ENCODE results near the gene SAA4.
A peak's percentile ranks its signal among the peaks of the same experiment; 100 is the strongest.
"Not testable (repeated sequence)": the region's sequence is repeated elsewhere in the genome, so short reads cannot be mapped to it uniquely, and the experiment has no call there.

The SAA4 gene

GRCh38 chr11:18270102-18270501, 33.5 kb upstream of the SAA4 start:
- DNase-seq (ENCODE audit: low read depth), result no peak
- H3K4me3 ChIP-seq (ENCODE audit: low read length), result no peak overlapping the region
- no peak for TF ChIP-seq CTCF (conservative IDR thresholded peaks at IDR 0.05; ENCODE audit: low read length)

DNA sequence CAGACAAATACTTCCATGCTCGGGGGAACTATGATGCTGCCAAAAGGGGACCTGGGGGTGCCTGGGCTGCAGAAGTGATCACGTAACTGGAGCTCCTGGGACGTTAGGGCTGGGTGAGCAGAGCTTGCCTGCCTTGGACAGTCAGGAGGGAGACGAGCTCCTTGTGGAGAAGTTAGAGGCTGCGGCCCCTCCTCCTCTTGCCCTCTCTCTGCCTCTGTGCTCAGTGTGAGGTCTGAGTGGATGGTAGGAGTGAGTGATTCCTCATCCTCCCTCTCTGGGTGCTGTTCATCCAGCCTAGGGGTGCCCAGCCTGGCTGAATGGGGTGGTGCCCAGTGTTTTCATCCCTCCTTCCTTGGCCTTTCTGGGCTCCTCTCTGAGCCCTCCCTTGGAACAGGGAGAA, 32.6 kb upstream of the SAA4 start:
- DNase-seq (ENCODE audit: low read depth); H3K4me3 ChIP-seq (ENCODE audit: low read length): not testable (repeated sequence)

GRCh38 chr11:18267335-18268133, 30.9 kb upstream of the SAA4 start:
- not testable (repeated sequence) for H3K4me3 ChIP-seq (ENCODE audit: low read length); DNase-seq (ENCODE audit: low read depth)

GRCh38 chr11:18265949-18266348, 29.3 kb upstream of the SAA4 start, which contains the start of gene SAA1:
Gene SAA1 (plus strand): TSS chr11:18266264. CDS start chr11:18266888, 624 bp downstream.
- DNase-seq (ENCODE audit: low read depth), result peak; percentile 35
- H3K4me3 ChIP-seq (ENCODE audit: low read length), result no peak within 1 kb of the TSS
- TF ChIP-seq CTCF (conservative IDR thresholded peaks at IDR 0.05; ENCODE audit: low read length), result no peak

GRCh38 chr11:18264677-18265555, 28.3 kb upstream of the SAA4 start:
- no peak for TF ChIP-seq CTCF (conservative IDR thresholded peaks at IDR 0.05; ENCODE audit: low read length)
- H3K4me3 ChIP-seq (ENCODE audit: low read length), result no peak overlapping the region
- DNase-seq (ENCODE audit: low read depth), result no peak

DNA sequence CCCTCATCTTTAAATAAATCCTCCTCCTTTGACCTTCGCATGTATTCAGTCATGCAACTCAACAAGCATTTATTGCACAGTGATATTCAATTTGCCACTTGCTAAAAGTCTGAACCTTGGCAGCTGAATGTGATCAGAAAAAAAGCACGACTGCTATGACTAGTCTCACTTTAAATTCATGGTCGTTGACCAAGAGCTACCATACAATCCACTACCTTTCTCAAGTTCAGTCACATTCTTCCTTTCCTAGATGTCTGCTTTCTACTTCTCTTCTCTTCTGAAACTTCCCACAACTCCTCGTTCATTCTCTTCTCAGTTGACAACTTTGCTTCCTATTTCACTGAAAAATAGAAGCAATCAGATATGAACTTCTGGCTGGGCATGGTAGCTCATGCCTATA, 27.4 kb upstream of the SAA4 start:
- TF ChIP-seq CTCF (conservative IDR thresholded peaks at IDR 0.05; ENCODE audit: low read length), result no peak
- DNase-seq (ENCODE audit: low read depth), result no peak
- no peak overlapping the region for H3K4me3 ChIP-seq (ENCODE audit: low read length)

DNA sequence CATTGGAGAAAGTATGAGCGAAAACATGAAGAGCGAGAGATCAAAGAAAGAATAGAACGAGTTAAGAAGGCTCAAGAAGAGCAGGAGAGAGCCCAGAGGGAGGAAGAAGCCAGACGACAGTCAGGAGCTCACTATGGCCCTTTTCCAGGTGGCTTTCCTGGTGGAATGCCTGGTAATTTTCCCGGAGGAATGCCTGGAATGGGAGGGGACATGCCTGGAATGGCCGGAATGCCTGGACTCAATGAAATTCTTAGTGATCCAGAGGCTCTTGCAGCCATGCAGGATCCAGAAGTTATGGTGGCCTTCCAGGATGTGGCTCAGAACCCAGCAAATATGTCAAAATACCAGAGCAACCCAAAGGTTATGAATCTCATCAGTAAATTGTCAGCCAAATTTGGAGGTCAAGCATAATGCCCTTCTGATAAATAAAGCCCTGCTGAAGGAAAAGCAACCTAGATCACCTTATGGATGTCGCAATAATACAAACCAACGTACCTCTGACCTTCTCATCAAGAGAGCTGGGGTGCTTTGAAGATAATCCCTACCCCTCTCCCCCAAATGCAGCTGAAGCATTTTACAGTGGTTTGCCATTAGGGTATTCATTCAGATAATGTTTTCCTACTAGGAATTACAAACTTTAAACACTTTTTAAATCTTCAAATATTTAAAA, 26.2 kb upstream of the SAA4 start:
- peak; percentile 61 for DNase-seq (ENCODE audit: low read depth)
- H3K4me3 ChIP-seq (ENCODE audit: low read length), result not testable (repeated sequence)

- DNase-seq (ENCODE audit: low read depth), result no peak
- H3K4me3 ChIP-seq (ENCODE audit: low read length), result no peak overlapping the region
- TF ChIP-seq CTCF (conservative IDR thresholded peaks at IDR 0.05; ENCODE audit: low read length), result no peak
These were observed 25.1 kb upstream of the SAA4 start for GRCh38 chr11:18261721-18262120.

Data from AG10803 (cell line).